C1 segment of cervical spinal cord (tissue), 14 donors: ENCODE data around the gene CLIC3.
"Not testable (repeated sequence)": the region's sequence is repeated elsewhere in the genome, so short reads cannot be mapped to it uniquely, and the experiment has no call there.

Experiments
- DNase-seq, 14 donors: peaks; one replicate each; lab custom pipeline; 2025; lab: John Stamatoyannopoulos, UW

Gene CLIC3

GRCh38 chr9:137017791-137018497 lies 21.6 kb upstream of the CLIC3 start:
- no peak for DNase-seq

DNA sequence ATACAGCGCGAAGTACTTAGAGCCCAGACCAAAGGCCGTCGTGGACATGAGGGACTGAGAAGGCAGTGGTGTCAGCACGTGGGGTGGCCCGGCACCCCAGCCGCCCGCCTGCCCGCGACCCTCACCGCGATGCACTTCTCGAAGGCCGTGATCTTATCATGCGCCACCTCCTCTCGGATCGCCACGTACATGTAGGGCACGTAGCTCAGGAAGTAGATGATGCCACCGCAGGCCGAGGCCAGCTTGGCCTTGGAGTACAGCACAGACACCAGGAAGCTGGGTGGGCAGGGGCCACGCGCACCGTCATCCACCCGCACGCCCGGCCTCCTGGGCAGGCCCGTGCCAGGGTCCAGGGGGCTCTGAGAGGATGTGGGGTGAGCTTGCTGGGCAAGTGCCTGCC lies 20.7 kb upstream of the CLIC3 start:
- DNase-seq, result no peak

DNA sequence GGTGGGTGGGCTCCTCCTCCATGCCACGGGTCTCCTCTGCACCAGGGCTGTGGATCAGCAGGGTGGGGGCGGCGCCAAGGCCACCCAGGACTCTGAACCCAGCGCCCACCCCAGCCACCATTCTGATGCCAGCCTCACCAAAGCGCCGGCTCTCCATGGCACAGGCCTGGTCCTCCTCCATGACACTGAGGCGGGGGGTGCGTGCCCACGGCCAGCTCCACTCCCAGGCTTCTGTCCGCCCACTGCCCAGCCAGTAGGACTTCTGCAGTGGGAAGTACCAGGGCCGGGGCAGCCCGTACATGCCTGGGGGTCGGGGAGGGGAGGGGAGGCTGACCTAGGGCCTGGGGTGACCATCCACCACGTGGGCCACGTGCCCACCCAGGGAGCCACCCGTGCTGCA lies 20.1 kb upstream of the CLIC3 start:
- no peak for DNase-seq

DNA sequence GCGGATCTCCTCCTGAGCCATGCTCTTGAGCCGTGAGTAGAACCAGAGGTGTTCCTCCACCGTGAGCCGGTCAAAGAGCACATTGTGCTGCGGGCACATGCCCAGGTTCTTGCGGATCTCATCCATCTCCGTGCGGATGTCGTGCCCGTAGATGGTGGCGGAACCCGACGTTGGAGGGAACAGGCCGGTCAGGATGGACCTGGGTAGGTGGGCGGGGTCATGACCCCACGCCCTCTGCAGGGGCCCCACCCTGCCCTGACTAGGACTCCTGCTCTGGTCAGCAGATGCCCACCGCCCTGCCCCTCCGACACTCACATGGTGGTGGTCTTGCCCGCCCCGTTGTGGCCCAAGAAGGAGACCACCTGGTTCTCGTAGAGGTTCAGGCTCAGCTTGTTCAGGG lies 19.6 kb upstream of the CLIC3 start:
- no peak for DNase-seq

DNA sequence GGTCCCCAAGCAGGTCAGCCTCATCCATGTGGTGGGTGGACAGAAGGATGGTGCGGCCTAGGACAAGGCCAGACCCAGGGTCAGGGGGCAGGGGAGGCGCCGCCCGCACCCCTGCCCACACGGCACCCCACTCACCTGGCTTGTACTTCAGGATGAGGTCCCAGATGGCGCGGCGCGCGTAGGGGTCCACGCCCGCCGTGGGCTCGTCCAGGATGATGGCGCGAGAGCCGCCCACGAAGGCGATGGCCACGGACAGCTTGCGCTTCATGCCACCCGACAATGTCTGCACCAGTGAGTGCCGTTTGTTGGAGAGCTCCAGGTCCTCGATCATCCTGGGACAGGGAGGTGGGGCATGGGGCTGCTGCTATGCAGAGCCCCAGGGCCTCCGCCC lies 19.2 kb upstream of the CLIC3 start:
- DNase-seq, result no peak

DNA sequence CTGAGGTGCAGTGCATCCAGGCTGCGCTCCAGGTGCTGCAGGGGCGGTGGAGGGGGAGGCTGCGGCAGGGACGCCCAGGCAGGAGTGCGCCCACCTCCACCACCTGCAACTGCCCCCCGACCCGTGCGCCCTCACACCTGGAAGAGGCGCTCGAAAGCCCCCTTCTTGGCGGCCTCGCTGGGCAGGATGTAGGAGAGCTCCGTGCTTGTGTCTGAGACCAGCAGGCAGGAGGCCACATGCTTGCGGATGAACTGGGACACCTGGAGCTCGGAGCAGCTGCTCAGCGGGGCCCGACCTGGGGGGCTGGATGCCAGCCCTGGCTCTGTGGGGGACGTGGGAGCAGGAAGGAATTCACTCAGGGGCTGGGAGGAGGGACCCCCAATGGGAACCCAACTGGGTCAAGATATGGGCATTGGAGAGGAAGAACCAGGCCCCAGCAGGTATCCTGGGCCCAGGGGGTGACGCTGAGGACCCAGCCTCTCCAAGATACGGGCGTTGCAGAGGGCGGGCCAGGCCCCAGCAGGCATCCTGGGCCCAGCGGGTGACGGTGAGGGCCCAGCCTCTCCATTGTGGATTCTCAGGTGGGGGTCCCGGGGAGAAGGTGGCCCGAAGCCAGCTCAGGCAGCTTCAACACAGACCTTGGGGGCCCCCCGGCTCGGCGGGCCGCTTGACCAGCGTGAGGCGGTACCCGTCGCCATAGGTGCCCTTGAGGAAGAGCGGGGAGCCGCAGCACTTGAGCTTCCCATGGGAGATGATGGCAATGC lies 18.6 kb upstream of the CLIC3 start:
- DNase-seq, result no peak

DNA sequence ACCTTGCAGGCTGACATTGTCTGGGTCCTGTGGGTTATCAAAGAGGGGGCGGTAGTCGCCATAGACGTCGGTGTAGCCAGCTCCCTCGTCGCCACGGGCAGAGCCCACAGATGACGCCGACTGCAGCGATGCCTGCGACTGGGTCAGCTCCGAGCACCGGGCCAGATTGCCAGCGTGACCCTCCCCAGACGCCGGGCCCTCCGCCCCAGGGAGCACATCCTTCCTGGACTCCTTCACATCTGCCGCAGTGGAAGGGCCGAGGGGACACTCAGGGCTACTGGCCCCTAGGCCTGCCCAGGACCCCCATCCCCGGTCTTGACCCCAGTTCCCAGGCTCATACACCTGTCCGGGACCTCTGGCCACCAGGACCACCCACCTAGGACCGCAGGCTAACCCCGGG lies 17.8 kb upstream of the CLIC3 start:
- no peak for DNase-seq

DNA sequence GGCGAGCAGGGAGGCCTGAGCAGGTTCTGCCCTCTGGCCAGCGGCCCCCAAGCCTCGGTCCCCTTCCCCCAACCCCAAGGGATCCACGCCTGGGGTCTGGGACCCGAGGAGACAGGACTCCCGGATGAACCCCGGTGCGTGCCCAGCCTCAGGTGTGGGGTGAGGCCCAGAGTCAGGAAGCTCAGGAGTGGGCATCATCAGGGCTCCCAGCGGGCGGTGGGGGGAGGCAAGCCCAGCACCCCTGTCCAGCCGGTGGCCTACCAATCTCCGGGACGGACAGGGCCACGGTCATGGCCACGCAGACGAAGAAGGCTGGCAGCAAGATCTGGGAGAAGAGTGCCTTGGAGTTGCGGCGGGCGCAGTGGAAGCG lies 17.2 kb upstream of the CLIC3 start:
- DNase-seq, result no peak

- DNase-seq, result no peak
Measured at GRCh38 chr9:137012694-137013570, 16.6 kb upstream of the CLIC3 start.

GRCh38 chr9:137011907-137012675 lies 15.7 kb upstream of the CLIC3 start:
- no peak for DNase-seq

GRCh38 chr9:137011156-137011555 lies 14.8 kb upstream of the CLIC3 start:
- no peak for DNase-seq

DNA sequence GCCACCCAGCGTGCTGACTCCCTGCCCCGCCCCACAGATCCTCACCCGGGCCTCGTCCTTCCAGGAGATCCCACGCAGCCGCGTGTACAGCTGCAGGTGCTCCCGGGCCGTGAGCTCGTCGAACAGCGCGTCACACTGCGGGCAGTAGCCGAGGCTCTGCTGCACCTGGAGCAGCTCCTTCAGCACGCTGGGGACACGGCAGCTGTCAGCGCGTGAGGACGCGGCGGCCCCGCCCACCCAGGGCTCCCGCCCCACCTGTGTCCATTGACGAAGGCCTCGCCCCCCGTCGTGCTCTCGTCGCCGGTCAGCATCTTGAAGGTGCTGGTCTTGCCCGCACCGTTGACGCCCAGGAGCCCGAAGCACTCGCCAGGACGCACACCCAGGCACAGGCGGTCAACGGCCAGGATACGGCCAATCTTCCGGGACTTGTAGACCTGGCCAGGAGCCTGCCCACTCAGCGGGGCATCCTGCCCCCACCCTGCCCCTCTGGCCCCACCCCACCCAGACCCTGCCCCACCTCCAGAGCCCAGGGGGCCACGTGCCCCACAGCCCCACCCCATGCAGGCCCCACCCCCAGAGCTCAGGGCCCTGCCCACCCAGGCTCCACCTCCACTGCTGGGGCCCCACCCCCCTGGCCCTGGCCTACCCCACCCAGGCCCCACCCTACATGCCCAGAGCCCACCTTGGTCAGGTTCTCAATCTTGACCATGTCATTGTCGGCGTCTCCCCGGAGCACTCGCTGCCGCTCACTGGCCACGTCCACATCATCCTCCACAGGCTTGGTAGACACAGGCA lies 13.8 kb upstream of the CLIC3 start:
- DNase-seq, result no peak

DNA sequence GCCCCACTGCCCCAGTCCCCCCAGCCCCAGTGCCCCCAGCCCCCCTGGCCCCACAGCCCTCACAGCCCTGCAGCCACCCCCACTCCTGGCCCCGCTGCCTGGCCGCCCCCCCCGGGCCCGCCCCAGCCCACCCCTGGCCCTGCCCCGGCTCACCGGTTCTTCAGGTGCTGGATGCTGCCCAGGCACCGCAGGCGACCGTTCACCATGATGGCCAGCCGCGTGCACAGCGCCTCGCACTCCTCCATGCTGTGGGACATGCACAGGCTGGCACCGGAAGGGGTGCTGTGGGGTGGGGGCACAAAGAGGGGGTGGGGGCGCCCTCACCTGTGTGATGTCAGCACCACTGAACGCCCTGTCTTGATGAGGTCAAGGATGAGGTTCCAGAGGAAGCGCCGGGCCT lies 12.8 kb upstream of the CLIC3 start:
- no peak for DNase-seq

GRCh38 chr9:137008312-137008711 lies 11.9 kb upstream of the CLIC3 start:
- no peak for DNase-seq

GRCh38 chr9:137007816-137008270 lies 11.5 kb upstream of the CLIC3 start:
- no peak for DNase-seq

DNA sequence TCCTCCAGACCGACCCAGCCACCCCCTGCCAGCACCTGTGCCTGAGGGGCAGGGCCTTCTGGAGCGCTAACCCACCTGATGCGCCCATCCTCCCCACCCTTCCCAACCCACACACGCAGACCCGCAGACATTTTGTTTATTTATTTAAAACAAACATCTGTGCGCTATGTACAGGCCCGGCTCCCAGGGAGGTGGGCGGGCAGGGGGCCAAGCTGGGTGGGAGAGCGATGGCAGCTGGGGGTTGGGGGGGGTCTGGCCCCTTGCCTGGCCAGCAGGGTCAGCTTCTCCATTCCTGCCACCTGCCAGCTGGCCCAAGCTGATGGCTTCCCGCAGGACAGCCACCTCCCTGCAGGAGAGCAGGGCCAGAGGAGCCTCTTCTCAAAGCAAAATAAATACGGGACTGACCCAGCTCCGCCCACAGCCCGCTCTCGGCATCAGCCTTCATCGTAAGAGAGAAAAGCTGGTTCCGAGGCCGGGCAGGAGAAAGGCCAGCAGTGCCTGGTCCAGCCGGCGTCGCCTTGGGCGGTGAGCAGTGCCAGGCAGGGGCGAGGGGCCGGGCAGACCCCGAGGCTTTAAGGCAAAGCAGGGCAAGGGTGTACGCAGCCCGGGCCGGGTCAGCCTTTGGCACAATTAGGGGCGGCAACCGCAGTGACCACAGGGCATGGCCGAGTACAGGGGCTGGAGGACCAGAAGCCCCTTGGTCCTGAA lies 10.9 kb upstream of the CLIC3 start:
- no peak for DNase-seq

GRCh38 chr9:137006116-137007003 lies 10.0 kb upstream of the CLIC3 start:
- peak in 3 of 14 donors; percentile 12 to 56 (median 42) for DNase-seq

DNA sequence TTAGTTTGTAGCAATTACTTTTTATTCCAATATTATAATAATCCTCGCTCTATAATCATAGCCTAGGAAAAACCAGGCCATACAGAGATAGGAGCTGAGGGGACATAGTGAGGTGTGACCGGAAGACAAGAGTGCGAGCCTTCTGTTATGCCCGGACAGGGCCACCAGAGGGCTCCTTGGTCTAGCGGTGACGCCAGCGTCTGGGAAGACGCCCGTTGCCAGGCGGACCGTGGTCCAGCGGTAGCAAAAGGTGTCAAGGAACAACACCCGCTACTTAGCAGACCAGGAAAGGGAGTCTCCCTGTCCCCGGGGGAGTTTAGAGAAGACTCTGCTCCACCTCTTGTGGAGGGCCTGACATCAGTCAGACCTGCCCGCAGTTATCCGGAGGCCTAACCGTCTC lies 7.9 kb upstream of the CLIC3 start:
- not testable (repeated sequence) for DNase-seq

GRCh38 chr9:137002646-137003041 lies 6.3 kb upstream of the CLIC3 start:
- no peak for DNase-seq
